HG03095 (cell line): Measurements from ENCODE around the gene MYO6.
A peak's percentile ranks its signal among the peaks of the same experiment; 100 is the strongest.
"Not testable (repeated sequence)": the region's sequence is repeated elsewhere in the genome, so short reads cannot be mapped to it uniquely, and the experiment has no call there.

Experiments
- ATAC-seq: cut with Tn5 transposase; IDR thresholded peaks from one replicate; pipeline ENCODE4 v1.9.1; 2021; ENCODE audit warnings: moderate library complexity; ENCODE audit not compliant: unreplicated experiment

Gene MYO6

DNA sequence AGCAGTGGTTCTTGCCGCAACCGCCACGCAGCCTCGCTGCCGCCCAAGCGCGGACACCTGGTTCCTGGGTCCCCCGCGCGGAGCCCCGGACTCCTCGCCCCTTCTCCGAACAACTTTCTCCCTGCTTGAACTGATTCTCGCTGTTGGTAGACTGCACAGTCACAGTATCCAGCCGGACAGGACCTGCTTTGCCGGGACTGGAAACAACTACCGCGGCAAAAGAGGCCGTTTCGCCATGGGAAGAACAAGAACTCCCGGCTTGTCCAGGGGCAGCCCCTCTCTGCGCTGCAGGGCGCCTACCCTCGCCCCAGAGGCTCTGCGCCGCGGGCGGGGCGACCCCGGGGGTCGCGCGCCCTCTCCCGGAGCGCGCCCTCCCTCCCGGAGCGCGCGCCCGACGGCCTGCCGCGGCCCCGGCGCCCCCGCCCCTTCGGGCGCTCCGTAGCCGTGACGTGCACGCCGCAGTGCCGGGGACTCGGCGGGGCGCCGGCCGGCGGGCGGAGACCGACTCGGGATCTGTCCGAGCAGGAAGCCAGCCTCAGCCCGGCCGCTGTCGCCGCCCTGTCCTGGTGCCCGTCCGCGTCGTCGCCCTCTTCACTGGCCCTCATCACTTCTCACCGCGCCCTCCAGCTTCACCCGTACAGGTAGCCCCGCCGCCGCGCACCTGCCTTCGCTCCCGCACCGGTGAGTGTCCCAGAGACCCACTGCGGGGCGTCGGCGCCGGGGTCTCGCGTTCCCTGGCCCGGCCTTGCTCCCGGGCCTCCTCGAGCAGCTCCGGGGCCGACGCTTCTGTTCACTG lies at the start of gene MYO6:
Gene MYO6 (plus strand): TSS at position 497 of the 796 bp plus-strand sequence. CDS start 68,309 bp downstream, outside the sequence.
- peak; percentile 81 for ATAC-seq

DNA sequence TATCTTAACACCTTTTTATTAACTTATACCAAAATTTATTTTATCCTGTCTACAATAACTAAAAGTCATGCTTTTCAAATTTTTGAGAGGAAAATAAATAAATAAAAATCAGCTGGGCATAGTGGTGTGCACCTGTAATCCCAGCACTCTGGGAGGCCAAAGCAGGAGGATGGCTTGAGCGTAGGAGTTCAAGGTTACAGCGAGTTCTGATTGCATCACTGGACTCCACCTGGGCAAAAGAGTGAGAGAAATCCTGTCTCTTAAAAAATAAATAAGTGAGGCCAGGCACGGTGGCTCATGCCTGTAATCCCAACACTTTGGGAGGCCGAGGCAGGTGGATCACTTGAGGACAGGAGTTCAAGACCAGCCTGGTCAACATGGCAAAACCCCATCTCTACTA lies 40.7 kb upstream of the MYO6 start:
- not testable (repeated sequence) for ATAC-seq

DNA sequence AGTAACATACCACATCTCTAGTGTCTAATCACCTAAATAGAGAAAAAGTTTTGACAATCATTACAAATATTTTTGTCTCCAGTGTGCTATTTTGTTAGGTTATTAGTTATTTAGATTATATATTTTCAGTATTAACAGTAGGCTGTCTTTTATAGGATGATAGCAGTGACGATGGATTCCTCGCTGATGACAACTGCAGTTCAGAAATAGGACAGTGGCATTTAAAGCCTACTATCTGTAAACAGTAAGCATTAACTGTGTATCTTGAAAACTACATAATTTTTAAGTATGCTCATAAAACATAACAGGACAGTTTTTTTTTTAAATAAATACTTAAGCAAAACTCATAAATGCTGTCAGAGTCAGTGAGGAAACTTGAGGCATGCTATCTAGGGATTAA lies 37.9 kb upstream of the MYO6 start:
- ATAC-seq: no peak

DNA sequence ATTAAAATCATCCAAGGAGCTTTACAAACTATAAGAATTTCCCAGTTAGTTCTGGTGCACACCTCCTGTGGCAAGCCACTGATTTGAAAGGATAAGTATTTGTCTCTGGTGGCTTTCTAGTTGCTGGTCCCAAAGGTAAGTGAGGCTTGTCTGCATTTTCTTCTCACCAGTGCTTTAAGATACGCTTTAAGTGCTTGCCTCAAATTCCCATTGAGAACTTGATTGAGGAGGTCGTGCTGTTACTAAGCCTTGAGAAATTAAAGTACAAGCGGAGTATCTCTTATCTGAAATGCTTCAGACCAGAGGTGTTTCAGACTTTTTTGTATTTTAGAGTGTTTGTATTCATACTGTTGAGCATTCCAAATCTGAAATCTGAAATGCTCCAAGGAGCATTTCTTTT lies 29.9 kb upstream of the MYO6 start:
- ATAC-seq: no peak

DNA sequence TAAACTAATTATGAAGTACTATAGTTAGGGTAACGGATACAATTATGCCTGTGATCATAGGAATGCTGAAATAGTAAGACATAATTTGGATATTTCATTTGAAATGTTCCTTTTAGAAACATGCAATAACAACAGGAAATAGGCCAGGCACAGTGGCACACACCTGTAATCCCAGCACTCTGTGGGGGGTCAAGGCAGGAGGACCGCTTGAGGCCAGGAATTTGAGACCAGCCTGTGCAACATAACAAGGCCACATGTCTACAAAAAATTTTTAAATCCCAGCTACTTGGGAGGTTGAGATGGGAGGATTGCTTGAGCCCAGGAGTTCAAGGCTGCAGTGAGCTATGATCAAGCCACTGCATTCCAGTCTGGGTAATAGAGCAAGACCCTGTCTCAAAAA lies 25.7 kb upstream of the MYO6 start:
- ATAC-seq: no peak

DNA sequence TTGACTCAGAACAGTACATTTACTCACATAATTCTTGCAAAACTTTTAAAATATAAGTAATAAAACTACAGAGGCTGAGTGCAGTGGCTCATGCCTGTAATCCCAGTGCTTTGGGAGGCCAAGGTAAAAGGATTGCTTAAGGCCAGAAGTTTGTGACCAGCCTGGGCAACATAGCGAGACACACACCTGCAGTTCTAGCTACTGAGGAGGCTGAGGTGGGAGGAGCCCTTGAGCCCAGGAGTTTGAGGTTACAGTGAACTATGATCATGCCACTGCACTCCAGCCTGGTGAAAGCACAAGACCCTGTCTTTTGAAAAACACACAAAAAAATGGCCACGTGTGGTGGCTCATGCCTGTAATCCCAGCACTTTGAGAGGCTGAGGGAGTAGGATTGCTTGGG lies 21.8 kb upstream of the MYO6 start:
- no peak for ATAC-seq

DNA sequence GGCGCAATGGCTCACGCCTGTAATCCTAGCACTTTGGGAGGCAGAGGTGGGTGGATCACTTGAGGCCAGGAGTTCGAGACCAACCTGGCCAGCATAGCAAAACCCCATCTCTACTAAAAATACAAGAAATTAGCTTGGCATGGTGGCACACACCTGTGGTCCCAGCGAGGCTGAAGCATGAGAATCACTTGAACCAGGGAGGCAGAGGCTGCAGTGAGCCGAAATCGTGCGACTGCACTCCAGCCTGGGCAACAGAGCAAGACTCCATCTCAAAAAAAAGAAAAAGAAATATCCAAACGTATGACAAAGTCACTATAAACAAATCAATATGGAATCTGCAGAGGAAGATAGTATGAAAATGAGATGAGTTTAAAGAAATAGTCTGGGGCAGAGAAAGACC lies 18.0 kb upstream of the MYO6 start:
- ATAC-seq: not testable (repeated sequence)

DNA sequence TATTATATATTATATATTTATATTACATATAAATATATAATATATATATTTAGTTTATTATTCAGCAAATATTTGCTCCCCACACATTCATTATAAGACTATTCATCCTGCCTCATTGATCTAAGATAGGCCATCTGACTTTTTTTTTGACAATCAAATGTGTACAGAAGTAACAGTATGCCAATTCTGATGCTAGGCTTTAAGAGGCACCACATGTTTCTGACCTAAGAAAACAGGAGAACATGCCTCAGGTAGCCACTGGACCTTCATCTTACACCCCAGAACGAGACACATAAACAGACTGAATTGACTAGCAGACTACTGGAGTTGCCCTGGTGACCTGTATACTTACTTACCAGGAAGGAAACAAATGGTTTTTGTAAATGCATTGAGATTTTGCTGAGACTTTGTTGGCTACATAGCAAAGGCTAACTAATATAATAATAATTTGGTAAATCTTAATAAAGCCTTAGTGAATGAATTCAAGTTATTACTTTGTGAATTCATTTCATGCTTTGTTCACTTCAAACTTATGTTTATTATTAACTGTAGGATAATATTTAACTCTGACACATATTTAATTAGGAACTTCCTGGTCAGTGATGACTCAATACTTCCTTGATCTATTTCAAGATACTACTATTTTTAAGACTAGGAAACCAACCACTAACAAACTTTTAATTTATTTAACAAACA lies 13.4 kb upstream of the MYO6 start:
- ATAC-seq: peak; percentile 77

DNA sequence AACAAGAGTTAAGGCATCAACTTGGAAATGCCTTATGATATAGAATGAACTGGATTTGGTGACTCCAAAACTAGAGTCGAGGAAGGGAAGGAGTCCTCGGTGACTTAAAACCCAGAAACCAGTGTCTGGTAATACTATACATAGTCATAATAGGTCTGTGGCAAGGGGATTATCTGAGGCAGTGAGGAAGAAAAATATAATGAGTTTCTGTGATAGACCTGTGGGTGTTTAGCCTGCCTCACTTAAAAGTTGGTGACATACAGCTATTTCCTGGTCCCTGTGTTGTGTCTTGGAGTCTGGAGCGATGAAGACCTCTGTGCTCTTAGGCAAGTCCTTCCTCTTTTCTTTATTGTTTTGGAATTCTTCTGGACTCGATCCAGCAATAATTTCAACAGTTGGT lies 5.1 kb upstream of the MYO6 start:
- no peak for ATAC-seq

DNA sequence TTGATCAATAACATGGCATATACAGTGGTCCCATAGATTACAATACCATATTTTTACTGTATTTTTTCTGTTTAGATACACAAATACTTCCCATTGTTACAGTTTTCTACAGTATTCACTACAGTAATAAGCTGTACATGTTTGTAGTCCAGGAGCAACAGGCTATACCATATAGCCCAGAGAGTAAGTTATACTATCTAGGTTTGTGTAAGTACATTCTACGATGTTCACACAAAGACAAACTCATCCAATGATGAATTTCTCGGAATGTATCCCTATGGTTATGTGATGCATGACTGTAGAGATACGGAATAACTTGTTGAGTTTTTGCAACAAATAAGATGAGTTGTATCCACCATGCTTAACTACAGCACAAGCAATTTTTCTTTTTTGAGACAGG lies 3.6 kb upstream of the MYO6 start:
- no peak for ATAC-seq

DNA sequence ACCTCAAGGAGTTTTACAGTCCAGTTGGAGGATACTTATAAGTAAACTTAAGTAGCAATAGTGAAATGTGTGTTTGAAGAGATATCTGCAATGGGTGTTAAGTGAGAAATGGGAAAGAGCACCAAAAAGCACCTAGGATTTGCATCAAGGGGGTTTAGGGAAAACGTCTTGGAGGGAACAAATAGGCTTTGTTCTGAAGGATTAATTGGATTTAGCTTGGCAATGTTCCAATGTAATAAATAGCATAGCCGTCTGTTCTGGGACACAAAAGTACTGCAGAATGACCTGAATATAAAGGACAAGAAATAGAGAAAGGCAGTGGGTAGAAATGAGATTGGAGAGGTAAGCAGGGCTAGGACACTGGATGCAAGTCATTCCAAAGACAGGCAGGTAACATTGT lies 2.8 kb upstream of the MYO6 start:
- no peak for ATAC-seq

DNA sequence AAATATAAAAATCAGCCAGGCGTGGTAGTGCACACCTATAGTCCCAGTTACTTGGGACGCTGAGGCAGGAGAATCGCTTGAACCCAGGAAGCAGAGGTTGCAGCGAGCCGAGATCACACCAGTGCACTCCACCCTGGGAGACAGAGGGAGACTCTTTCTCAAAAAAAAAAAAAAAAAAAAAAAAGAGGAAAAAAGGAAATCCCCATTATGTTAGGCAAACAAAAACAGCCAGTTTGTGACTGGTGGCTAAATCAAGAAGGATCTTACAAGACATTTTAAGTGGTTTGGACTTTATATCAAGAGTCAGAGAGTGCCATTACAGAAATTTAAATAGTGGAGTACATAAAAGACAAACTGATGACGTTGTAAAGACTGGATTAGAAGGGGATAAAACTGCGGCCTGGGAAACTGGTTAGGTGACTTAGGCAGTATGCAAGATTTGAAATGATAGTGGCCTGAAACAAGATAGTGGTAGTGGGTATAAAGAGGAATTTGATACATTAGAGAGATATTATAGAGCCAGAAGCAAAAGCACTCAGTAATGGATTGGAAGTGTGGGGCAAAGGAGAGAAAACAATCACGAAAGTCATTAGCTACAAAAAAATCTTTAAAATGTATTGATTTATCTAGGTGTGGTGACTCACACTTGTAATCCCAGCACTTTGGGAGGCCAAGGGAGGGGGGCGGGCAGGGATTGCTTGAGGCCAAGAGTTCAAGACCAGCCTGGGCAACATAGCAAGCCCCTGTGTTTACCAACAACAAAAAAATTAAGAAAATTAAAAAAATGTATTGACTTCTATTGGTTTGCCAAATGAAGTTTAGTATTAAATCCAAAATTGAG lies 1.7 kb upstream of the MYO6 start:
- no peak for ATAC-seq

DNA sequence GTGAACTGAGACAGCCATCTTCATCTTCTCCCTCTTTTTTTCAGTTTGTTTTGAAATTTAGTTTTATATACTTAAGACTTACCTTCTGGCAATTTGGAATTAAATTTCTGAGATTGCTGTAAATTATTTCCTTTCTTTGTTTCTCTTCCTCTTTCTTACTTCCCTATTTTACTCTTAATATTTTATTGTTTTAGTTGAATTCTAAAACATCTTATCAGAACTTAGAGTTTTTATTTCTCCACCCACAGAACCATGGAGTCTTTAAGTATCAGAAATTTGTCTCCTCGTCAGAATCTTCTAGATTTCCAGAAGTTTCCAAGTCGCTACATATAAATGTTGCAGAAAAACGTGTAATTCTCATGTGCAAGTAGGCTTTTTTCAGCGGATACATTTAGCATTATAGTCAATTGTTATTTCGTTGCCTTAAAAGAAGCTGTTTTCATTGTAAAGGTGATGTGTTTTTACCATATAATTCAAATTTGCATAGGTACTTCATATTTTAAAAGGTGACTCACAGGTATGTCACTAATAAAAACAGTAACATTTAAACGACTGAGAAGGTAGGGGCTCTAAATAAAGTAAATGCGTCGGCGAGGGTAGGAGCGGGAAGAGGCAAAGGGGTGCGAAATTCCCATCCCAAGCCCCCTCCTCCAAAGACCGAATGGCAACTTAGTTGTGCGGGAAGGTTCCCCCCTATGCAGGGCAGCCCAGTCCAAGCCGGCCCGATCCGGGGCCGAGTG lies 866 bp upstream of the MYO6 start:
- ATAC-seq: peak; percentile 0

DNA sequence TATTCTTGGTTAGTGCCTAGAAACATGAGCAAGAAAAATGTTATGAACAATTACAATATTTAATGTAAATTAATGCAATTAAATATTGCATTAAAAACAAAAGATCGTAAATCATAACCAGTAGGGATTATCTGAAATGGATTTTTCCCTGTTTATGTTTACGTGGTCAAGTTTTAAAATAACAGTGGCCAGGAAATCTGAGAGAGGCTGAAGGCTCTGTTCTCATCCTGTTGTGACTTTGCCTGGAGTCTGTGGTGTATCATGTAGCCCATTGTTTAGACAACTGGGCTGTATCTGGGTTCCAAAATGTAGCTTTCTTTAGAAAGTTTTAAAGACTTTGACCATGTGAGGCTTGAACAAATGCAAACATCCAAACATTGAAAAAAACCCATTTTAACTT lies 2.4 kb downstream of the MYO6 start:
- ATAC-seq: no peak

DNA sequence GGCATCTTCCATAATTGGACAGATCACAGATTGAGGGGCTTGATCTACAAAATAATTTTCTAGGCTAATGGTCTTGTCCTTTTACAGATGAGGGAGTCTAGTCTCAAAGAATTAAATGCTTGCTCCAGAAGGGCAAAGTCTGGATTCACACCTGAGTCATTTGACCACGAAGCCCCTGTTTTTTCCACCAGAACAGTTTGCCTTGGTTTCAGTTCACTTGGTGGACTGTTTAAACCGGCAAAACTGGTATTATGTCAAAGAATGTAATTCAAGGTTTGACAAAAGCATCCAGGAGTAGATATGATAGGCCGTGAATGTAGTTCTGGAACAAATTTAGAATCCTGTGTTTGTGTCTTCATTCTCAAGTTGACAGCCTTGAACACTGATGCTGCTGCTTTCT lies 3.3 kb downstream of the MYO6 start:
- ATAC-seq: no peak

DNA sequence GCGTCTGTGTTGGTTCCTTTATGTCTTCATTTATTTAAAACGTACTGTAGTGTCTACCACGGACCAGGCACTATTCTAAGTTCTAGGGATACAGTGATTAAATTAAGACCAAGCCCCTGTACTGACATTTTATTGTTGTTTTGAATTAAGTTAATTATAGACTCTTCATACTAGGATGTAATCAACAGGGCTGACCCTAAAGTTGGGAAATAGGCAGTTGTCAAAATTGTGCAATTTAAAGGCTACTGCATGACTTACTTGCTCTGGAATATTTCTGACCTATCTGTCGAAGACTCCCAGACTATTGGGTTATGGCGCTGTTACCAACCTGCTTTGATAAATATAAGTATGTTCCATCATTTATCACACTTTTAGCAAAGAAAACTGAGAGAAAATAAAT lies 6.7 kb downstream of the MYO6 start:
- no peak for ATAC-seq

DNA sequence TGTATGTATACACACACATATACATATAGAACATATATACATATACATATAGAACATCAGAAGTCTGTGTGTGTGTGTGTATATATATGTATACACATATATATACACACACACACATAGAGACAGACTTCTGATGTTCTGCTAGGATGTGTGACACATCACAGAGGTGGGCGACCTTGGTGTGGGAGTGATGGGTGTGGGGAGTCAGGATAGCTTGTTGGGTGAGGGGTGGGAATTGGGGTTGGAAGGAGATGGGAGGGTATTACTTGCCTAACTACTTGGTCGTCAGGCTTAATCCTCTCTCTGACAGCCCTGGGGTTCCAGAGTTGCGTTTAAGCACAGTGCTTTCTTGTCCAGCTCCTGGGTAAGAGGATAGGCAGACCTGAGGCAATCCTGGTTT lies 8.3 kb downstream of the MYO6 start:
- ATAC-seq: no peak

DNA sequence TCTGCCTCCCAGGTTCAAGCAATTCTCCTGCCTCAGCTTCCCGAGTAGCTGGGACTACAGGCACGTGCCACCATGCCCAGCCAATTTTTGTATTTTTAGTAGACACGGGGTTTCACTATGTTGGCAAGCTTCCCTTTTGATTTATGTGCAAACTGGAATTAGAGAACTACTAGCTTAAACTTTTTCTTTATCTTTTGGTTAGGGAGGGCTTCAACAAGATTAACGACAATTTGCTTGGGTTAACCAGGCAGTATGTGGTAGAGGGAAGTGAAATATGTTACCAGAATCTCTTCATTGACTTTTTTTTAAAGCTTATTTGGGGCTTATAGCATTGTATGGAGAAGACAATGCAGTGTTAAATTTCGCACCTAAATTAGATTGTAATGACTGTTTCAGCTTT lies 9.0 kb downstream of the MYO6 start:
- no peak for ATAC-seq

DNA sequence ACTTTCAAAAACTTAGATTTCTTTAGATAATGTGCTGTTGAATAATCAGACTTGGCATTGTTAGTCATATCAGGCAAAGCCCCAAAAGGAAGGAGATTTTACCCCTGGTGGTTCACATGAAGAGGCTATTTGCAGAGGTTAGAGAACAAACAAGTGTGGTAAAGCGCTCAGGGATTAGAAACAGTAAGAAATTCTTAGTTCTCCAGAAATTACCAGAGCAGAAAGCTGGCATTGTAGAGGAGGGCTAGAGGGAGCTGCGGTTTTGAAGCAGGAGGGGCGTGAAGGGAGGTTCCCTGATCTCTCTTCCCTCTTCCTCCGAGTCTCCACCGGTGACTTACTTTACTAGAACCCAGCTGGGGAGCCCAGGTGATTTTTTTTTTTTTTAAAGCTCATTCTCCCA lies 10.2 kb downstream of the MYO6 start:
- ATAC-seq: no peak

DNA sequence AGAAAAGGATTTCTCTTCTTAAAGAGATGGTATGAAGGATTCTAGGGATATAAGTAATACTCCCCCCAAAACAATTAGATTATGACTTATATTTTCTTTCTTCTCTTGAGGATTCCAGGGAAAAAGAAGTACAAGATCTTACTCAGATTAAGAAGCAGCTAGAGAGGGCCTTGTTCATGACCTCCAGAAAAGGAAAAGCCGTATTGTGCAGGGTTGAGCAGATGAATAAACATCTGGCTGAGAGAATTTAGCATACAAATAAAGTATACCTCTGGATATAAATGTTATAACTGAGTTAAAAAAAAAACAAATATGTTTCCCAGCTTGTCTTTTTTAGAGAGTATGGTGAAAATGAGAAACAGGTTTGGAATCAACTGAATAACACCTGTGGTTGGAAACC lies 11.3 kb downstream of the MYO6 start:
- no peak for ATAC-seq

DNA sequence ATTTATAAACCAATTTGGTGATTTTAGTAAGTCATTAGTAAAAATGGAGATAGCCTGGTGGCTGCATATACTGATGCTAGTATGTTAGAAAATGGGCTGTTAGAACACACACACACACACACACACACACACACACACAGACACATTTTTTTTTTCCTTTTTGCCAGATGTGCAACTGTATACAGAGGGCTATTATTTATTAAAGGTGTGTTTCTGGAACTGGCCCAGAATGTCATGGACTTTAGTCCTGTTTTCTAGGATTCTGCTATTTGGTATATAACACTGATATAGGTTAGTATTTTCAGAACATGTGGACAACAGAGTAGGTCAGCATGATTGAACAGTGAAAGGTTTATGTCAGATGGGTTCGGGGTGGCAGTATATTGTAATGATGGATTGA lies 12.4 kb downstream of the MYO6 start:
- ATAC-seq: no peak
